Activated CD4-positive, CD25-positive, alpha-beta regulatory T cell treated with anti-CD3 and anti-CD28 coated beads, Interleukin-2, amount 50 U/mL, for 72 hours (primary cell): Measurements from ENCODE around the gene UGT2B11.
"Not testable (repeated sequence)": the region's sequence is repeated elsewhere in the genome, so short reads cannot be mapped to it uniquely, and the experiment has no call there.

Source experiments
- DNase-seq: peaks from one replicate; pipeline ENCODE4 v3.0.0; 2021

Gene UGT2B11

DNA sequence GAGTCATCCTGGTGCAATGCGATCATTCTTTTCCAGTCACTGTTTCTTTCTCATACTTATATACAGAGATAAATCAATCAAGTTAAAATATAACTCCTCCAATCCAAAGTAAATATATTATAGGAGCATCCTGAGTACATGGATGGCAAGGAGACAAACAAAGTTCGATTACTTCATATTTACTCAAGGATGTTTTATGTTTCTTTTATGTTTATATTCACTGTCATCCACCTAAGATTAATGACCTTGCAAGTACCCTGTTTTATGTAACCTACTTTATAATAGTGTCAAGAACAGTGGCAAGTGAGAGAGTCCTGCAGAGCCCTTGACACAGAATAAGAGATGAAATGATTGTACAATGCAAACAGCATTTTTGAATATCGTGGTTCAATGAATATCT is at the start of gene UGT2B11:
Gene UGT2B11 (minus strand): TSS at position 33 of the 400 bp plus-strand sequence. CDS start 26 bp downstream, at position 7.
- DNase-seq: no peak

DNA sequence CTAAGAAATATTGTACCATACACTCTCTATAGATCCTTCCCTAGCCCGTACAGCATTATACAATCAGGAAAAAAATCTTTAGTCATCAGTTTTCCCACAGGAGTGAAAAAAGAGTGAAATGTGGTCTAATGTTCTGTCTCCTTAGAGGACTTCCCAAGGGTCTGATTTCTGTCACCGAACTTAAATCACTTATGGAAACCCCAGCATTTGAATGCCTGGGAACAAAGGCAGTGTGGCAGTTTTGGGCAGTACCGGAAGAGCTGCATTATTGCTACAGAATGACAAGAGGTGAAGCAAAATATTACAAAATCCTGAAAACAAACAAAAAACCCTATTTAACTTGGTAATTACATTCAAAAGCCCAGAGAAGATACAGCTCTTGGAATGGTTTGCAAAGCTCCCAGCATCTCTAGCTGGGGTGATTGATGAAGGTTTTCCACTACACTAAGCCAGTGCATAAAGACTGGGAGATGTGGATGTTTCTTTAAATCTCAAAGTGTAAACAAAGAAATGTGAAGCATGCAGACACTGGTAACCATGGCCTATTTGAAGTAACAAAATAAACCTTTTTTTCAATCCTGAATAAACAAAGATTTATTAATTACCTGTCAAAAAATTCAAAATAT is 38.7 kb upstream of the UGT2B11 start:
- not testable (repeated sequence) for DNase-seq

DNA sequence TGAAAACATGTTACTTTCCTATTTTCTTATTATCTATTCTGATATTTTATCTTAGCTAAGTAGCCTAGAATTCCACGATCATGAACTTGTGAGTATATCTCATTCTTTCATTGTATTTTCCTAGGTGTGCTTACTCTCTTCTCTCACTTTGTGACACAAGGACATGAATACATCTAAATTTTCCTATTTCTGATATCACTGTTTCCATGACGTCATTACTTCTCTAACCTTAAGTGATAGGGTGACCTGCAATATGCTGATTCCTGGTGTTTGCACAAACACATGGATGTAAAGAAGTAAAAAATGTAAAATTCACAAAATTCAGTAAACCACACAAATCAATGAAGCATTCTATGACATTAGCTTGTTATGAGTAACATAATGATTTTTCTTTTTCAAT is 36.3 kb upstream of the UGT2B11 start:
- DNase-seq: not testable (repeated sequence)

DNA sequence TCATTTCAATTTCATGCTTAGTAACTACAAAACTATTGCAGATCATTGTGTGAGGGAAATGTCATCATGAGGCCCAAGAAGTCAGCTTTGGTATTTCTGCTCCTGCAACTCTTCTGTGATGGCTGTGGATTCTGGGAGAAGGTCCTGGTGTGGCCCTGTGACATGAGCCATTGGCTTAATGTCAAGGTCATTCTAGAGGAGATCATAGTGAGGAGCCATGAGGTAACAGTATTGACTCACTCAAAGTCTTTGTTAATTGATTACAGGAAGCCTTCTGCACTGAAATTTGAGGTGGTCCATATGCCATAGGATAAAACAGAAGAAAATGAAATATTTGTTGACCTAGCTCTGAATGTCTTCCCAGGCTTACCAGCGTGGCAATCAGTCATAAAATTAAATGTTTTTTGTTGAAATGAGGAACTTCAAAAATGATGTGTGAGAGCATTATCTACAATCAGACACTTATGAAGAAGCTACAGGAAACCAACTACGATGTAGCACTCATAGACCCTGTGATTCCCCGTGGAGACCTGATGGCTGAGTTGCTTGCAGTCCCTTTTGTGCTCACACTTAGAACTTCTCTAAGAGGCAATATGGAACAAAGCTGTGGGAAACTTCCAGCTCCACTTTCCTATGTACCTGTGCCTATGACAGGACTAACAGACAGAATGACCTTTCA is 28.2 kb upstream of the UGT2B11 start:
- not testable (repeated sequence) for DNase-seq

DNA sequence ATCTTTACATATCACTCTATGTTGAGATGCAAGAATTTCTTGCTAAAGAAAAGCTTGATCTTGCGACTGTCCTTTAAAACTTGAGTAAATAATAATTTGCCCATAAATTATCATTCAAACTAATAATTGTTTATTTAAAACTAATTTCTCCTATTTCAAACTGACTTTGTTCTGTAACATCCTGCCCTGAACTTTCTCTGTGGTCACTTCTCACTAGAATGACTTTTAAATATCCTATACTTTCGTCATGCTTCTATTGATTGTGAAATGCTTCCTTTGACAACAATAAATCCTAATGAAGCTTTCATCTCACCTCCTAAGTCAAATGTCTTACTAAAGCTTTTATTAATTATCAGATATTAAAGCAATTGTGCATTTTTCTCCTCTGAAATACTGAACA is 27.2 kb upstream of the UGT2B11 start:
- DNase-seq: not testable (repeated sequence)

DNA sequence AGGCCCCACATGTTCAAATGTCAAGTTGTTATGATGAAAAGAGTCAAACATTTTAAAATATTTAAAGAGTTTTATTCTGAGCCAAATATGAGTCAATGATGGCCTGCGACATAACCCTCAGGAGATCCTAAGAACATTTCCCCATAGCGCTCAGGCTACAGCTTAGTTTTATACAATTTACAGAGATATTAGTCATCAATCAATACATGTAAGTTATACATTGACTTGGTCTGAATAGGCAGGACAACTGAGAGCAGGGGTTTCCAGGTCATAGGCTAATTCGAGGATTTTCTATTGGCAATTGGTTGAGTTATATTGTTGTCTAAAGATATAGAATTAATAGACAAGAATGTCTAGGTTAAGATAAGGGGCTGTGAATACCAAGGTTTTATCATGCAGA is 26.2 kb upstream of the UGT2B11 start:
- not testable (repeated sequence) for DNase-seq

DNA sequence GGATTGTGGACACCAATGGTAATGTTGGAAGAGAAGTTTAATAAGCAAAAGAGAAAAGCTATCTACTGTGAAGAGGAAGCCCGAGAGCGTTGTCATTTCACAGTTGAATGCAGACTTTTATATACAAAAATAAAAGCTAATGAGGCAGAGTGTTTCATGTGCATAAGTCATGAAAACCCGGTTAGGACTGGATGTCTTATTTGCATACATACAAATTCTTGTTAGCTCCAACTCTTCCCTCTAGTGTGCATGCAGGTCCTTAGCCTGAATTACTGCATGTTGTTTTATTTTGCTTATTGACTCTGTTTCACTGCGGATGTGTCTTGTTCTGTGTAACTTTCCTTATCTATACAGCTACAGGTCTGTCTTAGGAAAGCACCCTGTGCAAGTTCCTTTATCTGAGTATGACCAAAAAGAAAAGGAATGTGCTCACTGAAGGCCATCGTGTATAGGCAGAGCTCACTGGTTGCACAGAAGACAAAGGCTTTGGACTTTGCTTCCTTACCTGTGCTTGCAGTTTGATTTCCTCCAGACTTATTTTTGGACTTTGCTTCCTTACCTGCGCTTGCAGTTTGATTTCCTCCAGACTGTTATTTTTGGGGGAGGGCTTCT is 25.1 kb upstream of the UGT2B11 start:
- no peak for DNase-seq

DNA sequence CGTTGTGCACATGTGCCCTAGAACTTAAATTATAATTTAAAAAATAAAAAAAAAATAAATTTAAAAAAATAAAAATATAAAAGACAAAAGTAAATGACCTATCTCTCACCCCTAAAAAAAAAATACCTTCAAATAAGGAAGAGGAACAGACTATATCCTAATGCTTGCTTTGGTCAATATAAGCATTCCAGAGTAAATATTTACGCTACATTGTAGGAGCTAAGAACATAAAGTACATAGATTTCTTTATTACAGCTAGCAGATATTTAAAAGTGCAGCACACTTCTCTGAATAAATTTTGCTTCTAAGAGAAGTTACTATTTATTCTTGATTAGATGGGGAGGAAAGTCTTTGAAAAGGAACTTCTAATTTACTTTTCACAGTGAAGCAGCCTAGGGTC is 24.5 kb upstream of the UGT2B11 start:
- DNase-seq: no peak

DNA sequence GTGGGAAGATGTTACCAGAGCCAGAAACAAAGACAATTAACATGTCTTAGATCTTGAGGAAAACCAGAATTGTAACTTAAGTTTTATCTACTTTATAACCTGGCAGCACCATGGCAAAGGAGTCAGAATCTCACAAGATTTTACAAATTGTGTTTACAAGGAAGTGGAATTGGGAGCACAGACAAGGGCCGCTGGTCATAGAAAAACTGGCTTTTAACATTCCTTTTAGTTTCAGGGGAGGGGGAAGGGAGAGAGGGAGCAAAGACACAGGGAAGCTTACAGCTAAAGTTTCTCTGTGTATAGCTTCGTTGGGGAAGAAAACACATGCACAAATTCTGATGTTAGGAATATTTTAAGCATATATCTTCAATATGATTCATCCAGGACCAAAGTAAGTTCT is 10.3 kb upstream of the UGT2B11 start:
- no peak for DNase-seq

DNA sequence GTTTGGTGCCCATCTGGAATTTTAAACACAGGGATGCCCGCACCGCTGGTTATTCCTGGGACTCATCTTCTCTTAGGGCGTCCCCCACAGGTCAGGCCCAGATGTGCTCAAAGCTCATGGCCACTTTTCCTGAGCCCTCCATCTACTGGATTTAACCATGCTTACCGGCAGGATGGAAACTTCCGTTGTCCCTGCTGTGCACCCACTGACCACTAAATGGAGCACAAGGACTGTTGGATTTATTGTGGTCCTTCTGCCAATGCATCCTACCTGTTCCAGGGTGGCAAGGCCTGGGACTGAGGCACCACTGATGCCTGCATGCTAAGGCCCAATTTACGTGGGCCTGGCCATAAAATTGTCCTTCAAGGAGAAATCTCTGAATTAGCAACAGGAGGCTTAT is 8.7 kb upstream of the UGT2B11 start:
- DNase-seq: not testable (repeated sequence)

DNA sequence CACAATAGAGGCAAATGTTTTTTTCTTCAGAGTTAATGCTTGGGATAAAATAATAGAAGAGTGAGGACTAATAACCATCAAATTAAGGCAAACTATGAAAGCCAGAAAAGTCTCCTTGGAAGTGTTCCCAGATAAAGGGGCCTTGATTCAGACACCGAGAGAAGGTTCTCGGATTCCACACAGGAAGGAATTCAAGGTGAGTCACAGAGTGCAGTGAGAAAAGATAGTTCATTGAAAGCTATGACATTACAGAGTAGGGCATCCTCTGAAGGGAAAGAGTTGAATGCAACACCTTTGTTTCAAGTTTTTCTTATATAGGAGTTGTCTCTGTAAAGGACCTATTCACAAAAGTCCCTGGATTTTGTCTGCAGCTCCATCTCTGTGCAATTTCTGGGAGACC is 3.9 kb upstream of the UGT2B11 start:
- DNase-seq: not testable (repeated sequence)

DNA sequence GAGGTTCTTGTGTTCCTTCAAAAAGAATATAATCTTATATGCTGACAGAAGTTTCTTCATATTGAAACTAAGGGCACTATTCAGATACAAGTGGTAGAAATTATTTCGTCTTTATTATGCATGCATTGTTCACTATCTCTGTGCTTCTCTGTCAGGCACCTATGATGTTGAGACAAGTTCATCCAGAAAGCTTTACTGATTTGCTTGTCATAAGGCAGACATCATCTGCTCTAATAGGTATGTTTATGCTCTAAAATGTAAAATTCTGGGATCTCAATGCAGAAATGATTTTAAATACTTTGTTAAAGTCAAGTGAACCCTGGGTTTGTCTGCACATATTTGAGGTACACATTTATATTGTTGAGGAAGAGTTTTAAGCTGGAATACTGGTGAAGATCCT is 3.6 kb downstream of the UGT2B11 start:
- no peak for DNase-seq

DNA sequence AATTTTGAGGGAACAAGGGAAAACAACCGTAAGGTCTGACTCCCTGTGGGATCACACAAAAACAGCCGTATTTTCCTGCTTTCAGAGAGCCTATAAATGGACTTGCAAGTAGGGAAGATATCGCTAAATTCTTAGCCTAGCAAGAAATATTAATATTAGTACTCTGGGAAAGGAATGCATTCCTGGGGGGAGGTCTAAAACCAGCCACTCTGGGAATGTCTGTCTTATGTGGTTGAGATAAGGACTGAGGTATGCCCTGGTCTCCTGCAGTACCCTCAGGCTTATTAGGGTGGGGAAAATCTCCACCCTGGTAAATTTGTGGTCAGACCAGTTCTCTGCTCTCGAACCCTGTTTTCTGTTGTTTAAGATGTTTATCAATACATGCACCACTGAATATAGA is 16.0 kb downstream of the UGT2B11 start:
- not testable (repeated sequence) for DNase-seq

DNA sequence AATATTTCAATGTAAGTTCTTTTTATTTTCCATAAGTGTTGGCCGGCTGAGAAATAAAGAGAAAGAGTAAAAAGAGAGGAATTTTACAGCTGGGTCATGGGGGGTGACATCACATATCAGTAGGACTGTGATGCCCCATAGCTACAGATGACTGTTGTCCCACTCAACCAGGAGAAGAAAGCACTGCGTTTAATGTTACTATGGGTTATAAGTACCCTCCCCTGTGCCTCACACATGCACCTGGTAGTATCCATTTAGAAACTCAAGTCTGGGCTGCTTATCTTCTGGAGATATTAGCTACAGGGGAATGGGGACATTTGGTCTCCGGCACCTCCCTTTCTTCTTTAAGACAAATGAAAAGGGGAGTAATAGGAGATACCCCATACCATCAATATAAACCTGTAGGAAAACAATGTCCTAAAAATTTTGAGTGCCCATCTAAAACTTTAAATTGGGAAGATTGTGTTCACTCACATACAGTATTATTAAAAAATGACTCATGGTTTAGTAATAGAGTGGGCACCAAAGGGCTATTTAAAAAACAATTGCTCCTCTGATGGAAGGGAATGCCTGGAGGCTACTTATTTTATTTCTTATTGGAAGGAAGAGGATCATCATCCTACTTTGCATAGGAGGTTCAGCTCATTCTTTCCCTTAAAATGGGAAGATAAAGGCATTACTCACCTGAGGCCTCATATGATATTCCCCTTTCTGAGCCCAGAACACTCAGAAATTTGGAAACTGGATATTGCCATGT is 18.2 kb downstream of the UGT2B11 start:
- no peak for DNase-seq

DNA sequence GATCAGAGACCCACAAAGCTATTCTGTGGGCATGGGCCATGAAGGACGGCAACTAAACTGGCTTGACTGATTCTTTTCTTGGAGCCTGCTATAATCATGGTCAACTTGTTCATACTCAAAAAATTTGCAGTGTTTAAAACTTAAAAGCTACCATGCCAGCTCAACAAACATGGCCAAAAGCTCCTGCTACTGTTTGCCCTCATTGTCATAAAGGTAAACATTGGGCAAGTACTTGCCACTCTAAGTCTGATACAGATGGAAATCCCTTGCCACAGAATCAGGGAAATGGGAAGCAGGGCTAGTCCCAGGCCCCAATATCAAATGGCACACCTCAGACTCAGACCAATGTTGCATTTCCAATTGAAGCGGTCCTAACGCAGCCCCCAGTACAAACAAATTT is 20.4 kb downstream of the UGT2B11 start:
- DNase-seq: no peak

DNA sequence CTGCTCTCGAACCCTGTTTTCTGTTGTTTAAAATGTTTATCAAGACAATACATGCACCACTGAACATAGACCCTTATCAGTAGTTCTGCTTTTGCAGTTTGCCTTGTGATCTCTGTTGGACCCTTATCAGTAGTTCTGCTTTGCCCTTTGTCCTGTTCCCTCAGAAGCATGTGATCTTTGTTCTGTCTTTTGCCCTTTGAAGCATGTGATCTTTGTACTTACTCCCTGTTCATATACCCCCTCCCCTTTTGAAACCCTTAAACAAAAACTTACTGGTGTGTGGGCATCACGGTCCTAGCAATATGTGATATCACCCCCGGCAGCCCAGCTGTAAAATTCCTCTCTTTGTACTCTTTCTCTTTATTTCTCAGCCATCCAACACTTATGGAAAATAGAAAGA is 22.6 kb downstream of the UGT2B11 start:
- DNase-seq: not testable (repeated sequence)

DNA sequence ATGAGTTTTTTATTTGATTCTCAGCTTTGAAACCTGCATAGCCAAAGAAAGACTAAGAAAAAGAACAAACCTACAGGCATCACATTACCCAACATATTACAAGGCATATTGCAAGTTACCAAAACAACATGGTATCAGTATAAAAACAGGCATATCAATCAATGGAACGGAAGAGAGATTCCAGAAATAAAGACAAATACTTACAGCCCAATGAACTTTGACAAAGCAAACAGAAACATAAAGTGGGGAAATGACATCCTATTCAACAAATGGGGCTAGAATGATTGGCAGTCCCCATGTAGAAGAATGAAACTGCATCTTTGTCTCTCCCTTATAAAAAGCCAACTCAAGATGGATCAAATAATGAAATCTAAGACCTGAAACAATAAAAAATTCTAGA is 23.9 kb downstream of the UGT2B11 start:
- DNase-seq: not testable (repeated sequence)

DNA sequence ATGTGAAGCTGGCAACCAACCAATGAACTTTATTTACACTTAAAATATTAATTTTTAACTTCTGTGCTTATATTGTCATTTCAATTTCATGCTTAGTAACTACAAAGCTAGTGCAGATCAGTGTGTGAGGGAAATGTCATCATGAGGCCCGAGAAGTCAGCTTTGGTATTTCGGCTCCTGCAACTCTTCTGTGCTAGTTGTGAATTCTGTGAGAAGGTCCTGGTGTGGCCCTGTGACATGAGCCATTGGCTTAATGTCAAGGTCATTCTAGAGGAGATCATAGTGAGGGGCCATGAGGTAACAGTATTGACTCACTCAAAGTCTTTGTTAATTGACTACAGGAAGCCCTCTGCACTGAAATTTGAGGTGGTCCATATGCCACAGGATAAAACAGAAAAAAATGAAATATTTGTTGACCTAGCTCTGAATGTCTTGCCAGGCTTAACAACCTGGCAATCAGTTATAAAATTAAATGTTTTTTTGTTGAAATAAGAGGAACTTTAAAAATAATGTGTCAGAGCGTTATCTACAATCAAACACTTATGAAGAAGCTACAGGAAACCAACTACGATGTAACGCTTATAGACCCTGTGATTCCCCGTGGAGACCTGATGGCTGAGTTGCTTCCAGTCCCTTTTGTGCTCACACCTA is 32.9 kb downstream of the UGT2B11 start:
- not testable (repeated sequence) for DNase-seq

DNA sequence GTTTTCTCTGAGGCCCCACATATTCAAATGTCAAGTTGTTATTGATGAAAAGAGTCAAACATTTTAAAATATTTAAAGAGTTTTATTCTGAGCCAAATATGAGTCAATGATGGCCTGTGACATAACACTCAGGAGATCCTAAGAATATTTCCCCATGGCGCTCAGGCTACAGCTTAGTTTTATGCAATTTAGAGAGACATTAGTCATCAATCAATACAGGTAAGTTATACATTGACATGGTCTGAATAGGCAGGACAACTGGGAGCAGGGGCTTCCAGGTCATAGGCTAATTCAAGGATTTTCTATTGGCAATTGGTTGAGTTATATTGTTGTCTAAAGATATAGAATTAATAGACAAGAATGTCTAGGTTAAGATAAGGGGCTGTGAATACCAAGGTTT is 34.7 kb downstream of the UGT2B11 start:
- not testable (repeated sequence) for DNase-seq

DNA sequence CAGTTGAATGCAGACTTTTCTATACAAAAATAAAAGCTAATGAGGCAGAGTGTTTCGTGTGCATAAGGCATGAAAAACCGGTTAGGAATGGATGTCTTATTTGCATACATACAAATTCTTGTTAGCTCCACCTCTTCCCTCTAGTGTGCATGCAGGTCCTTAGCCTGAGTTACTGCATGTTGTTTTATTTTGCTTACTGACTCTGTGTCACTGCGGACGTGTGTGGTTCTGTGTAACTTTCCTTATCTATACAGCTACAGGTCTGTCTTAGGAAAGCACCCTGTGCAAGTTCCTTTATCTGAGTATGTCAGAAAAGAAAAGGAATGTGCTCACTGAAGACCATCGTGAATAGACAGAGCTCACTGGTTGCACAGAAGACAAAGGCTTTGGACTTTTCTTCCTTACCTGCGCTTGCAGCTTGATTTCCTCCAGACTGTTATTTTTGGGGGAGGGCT is 35.8 kb downstream of the UGT2B11 start:
- not testable (repeated sequence) for DNase-seq

DNA sequence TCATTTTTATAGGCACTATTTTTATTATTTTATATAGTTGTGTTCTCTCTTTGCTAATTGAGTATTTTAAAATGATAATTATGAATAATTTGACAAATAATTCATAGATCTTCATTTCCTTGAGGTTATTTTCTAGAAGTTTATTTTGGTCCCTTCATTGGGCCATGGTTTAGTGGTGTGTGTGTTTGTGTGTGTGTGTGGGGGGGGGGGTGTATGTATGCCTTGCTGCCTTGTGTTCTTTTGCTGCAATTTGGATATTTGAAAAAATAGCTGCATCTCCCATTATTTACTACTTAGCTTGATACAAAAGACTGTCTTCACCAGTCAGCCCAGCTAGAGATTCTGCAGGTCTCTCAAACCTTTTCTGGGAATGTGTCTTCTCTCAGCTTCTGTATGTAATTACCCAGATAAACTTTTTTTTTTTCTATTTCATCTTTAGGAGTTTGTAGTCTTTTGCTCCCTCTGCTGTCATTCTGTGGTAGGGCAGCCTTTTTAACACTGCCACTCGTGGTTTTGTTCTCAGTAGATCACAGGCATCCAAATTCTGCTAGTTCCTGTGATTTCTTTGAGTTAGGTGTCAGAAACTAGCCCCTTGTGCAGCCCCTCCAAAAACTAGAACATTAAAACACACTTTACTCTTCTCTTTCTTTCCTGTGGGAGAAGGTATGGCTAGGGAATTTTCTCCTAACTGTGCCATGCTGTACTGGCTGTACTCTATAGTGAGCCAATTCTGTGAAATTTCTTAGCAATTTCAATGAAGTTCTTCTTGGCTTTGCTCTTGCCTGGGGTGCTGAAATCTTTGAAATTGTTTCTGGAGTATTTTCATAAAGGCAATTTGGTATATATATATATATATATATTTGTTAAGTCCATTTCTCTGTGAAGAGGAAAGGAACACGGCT is 44.1 kb downstream of the UGT2B11 start:
- not testable (repeated sequence) for DNase-seq

DNA sequence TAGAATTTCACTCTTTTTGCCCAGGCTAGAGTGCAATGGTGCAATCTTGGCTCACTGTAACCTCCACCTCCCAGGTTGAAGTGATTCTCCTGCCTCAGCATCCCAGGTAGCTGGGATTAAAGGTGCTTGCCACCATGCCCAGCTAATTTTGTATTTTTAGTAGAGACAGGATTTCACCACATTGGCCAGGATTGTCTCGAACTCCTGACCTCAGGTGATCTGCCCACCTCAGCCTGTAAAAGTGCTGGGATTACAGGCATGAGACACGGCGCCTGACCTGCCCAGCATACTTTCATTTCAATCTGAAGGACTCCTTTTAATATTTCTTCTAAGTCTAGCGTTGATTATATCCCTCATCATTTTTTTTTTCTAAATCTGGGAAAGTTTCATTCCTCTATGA is 45.4 kb downstream of the UGT2B11 start:
- DNase-seq: not testable (repeated sequence)
